Thyroid gland (tissue), 4 donors: Measurements from ENCODE around the gene JAM2.

ENCODE experiments used
- POLR2A ChIP-seq, 2 donors: fragments of 450-650 bp; IDR thresholded peaks; one replicate each; pipeline ENCODE4 v1.6.1; 2017; ENCODE audit warnings: antibody characterized with exemption in 2 of 2, mild to moderate bottlenecking in 2 of 2, moderate library complexity in 1 of 2
- TF ChIP-seq, protein P1 (sequence below), 6 experiments: fragments of 200-600 bp in 3 of 6; fragments of 450-650 bp in 3 of 6; sonication (generic) in 3 of 6; IDR thresholded peaks; one replicate each; pipeline ENCODE4 v1.5.1; 2016 to 2019; ENCODE audit warnings: antibody characterized with exemption in 6 of 6, mild to moderate bottlenecking in 2 of 6, inconsistent platforms in 1 of 6, moderate library complexity in 1 of 6

DNA sequence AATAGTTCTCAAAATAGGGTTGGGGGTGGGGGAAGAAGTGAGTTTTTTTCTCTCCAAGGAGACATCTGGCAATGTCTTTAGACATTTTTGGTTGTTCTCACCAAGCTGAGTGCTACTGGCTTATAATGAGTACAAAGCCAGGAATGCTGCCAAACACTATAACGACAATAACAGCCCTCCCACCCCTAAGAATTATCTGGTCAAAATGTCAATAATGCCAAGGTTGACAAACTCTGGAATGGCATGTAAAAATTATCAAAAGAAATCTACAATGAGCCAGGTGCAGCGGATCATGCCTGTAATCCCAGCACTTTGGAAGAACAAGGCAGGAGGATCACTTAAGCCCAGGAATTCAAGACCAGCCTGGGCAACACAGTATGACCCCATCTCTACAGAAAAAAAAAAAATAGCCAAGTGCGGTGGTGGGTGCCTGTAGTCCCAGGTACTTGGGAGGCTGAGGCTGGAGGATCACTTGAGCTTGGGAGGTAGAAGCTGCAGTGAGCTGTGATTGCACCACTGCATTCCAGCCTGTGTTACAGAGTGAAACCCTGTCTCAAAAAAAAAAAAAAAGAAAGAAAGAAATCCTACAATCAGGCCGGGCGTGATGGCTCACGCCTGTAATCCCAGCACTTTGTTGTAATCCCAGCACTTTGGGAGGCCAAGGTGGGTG, 93.2 kb downstream of the JAM2 start:
- TF ChIP-seq, protein P1, sequence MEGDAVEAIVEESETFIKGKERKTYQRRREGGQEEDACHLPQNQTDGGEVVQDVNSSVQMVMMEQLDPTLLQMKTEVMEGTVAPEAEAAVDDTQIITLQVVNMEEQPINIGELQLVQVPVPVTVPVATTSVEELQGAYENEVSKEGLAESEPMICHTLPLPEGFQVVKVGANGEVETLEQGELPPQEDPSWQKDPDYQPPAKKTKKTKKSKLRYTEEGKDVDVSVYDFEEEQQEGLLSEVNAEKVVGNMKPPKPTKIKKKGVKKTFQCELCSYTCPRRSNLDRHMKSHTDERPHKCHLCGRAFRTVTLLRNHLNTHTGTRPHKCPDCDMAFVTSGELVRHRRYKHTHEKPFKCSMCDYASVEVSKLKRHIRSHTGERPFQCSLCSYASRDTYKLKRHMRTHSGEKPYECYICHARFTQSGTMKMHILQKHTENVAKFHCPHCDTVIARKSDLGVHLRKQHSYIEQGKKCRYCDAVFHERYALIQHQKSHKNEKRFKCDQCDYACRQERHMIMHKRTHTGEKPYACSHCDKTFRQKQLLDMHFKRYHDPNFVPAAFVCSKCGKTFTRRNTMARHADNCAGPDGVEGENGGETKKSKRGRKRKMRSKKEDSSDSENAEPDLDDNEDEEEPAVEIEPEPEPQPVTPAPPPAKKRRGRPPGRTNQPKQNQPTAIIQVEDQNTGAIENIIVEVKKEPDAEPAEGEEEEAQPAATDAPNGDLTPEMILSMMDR (IDR thresholded peaks at IDR 0.05) = no peak
- no peak for TF ChIP-seq POLR2A (IDR thresholded peaks at IDR 0.05)
